Thyroid gland (tissue), 4 donors: Measurements from ENCODE around the gene ATAD3B. TPM values are rescaled to one million over a fixed set of nuclear protein-coding genes. Genes with fewer than 3 reads are reported as not detected.

Experiments
- DNase-seq, 2 donors: peaks; one replicate each; pipeline ENCODE4 v3.0.0-alpha.2; 2019
- H3K27ac ChIP-seq, 3 donors: fragments of 200-600 bp; sonication (generic); 1 replicate in 2 of 3; 2 replicates in 1 of 3; pipeline ENCODE4 v1.5.1; 2016 to 2019; ENCODE audit warnings: mild to moderate bottlenecking in 1 of 3, moderate library complexity in 1 of 3
- H3K27me3 ChIP-seq: fragments of 200-600 bp; sonication (generic); one replicate; pipeline ENCODE4 v1.5.1; 2019
- H3K36me3 ChIP-seq, 2 donors: fragments of 200-600 bp; sonication (generic); one replicate each; pipeline ENCODE4 v1.5.1; 2016 to 2019
- H3K4me1 ChIP-seq, 2 donors: fragments of 200-600 bp; sonication (generic); one replicate each; pipeline ENCODE4 v1.5.1; 2017 to 2019
- H3K4me3 ChIP-seq, 3 donors: fragments of 200-600 bp; sonication (generic); replicated peaks in 1 of 3; 1 replicate in 2 of 3; 2 replicates in 1 of 3; pipeline ENCODE4 v1.5.1; 2016; ENCODE audit warnings: mild to moderate bottlenecking in 1 of 3
- H3K9me3 ChIP-seq: fragments of 200-600 bp; sonication (generic); one replicate; pipeline ENCODE4 v1.5.1; 2017
- POLR2A ChIP-seq, 2 donors: fragments of 450-650 bp; IDR thresholded peaks; one replicate each; pipeline ENCODE4 v1.6.1; 2017; ENCODE audit warnings: antibody characterized with exemption in 2 of 2, mild to moderate bottlenecking in 2 of 2, moderate library complexity in 1 of 2
- WGBS, 2 donors: methylation state at CpG; one replicate each; pipeline ENCODE4 v1.1.5; 2017; 5-methylcytosine and 5-hydroxymethylcytosine counted together
- intact Hi-C: fragments of 100-400 bp; cut with DNase I; formaldehyde crosslinking; loops from one replicate; pipeline ENCODE4 v1.15.1; 2023
- total RNA-seq, 4 donors: library from RNA; depleted of rRNA; stranded (reverse); fragments of >200 nt; gene quantifications; one replicate each; pipeline ENCODE4 v1.2.3, GENCODE V29; 2016
- TF ChIP-seq, protein P1 (sequence below), 6 experiments: fragments of 200-600 bp in 3 of 6; fragments of 450-650 bp in 3 of 6; sonication (generic) in 3 of 6; IDR thresholded peaks; one replicate each; pipeline ENCODE4 v1.5.1; 2016 to 2019; ENCODE audit warnings: antibody characterized with exemption in 6 of 6, mild to moderate bottlenecking in 2 of 6, inconsistent platforms in 1 of 6, moderate library complexity in 1 of 6

The ATAD3B gene
- total RNA-seq, 4 donors from 2014 or later: 13.8 to 29.1 (median 15.0) TPM

DNA sequence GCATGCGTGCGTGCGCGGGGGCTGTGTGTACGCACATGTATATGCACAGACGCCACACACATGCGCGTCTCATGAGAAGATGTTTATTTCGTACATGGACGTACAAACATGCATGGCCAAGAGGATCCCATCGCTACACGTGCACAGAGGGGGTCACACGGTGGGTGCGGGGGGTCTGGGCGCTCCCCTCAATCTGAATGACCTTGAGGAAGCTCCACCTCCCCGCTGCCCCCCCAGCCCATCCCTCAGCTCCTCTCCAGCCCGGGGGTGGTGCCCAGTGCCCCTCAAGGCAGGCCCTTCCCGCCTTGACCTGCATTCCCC lies 67.4 kb downstream of the ATAD3B start:
- intact Hi-C loops: no loop called here

GRCh38 chr1:1539310-1540089 lies 67.9 kb downstream of the ATAD3B start:
- intact Hi-C loops: no loop called here
- TF ChIP-seq POLR2A (IDR thresholded peaks at IDR 0.05): no peak
- TF ChIP-seq, protein P1, sequence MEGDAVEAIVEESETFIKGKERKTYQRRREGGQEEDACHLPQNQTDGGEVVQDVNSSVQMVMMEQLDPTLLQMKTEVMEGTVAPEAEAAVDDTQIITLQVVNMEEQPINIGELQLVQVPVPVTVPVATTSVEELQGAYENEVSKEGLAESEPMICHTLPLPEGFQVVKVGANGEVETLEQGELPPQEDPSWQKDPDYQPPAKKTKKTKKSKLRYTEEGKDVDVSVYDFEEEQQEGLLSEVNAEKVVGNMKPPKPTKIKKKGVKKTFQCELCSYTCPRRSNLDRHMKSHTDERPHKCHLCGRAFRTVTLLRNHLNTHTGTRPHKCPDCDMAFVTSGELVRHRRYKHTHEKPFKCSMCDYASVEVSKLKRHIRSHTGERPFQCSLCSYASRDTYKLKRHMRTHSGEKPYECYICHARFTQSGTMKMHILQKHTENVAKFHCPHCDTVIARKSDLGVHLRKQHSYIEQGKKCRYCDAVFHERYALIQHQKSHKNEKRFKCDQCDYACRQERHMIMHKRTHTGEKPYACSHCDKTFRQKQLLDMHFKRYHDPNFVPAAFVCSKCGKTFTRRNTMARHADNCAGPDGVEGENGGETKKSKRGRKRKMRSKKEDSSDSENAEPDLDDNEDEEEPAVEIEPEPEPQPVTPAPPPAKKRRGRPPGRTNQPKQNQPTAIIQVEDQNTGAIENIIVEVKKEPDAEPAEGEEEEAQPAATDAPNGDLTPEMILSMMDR (IDR thresholded peaks at IDR 0.05): no peak
- Histone ChIP-seq H3K36me3 (peaks cover 4 to 5% of the 10 kb centered on the region in 2 donors), H3K4me1 (peaks cover 12 to 20% of the 10 kb centered on the region in 2 donors), H3K27ac (peak overlapping the region; percentile 32 to 53 (median 46)), H3K4me3 (peak overlapping the region in 1 of 3 donors; percentile 59), H3K27me3 (no peaks in the 10 kb centered on the region), H3K9me3 (no peaks in the 10 kb centered on the region)
- DNase-seq: peak; percentile 73 to 77
- WGBS, 2 donors: 17 to 71% methylated on average over 4 to 13 of the region's 66 CpGs

More for the DNA sequence above, 67.4 kb downstream of the ATAD3B start:
- TF ChIP-seq POLR2A (IDR thresholded peaks at IDR 0.05): no peak
- TF ChIP-seq, protein P1 (IDR thresholded peaks at IDR 0.05): no peak
- Histone ChIP-seq H3K27ac (peak overlapping the region in 1 of 3 donors; percentile 46), H3K4me1 (peaks cover 12 to 16% of the 10 kb centered on the region in 2 donors), H3K36me3 (peaks cover 4 to 5% of the 10 kb centered on the region in 2 donors), H3K27me3 (no peaks in the 10 kb centered on the region), H3K9me3 (no peaks in the 10 kb centered on the region), H3K4me3 (no peak overlapping the region)
- WGBS, 2 donors: 87 to 88% methylated on average over 18 of the region's 18 CpGs
- DNase-seq: no peak

DNA sequence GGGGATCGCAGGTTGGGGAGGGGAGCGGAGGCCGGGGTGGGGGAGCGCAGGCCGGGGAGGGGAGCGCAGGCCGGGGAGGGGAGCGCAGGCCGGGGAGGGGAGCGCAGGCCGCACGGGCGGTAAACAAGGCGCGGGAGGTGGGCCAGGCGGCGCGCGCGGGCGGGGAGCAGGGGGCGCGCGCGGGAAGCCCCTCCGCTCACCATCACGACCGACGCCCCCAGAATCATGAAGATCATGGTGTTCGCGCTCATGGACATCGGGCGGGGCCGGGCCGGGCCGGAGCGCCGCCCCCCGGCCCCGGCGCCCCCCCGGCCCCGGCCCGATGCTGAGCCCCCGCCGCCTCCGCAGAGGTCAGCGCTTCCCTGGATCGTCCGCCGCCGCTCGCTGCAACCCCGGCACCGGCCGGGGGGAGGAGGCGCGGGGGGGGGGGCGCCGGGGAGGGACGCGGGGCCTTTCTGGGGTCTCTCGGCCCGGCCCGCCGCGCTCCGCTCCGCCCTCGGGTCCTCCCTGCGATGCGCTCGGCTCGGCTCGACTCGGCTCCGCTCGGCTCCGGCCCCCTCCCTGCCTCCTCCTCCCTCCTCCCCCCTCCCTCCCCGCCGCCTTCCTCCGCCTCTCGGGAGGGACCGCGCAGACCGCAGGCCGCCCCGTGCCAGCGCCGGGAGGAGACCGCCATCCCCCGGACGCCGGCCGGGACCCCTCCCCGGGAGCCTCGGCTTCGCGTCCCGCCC lies 68.7 kb downstream of the ATAD3B start, which contains the start of gene TMEM240:
TSS of gene TMEM240 (minus strand) at position 535 of the 728 bp plus-strand sequence. CDS start at position 257, 278 bp downstream.
- 0% methylated on average over 24 of the region's 100 CpGs; no CpG with 5 or more reads in 1 of the 2 donors for WGBS, 2 donors
- peak; percentile 78 to 80 for DNase-seq
- no peak for TF ChIP-seq POLR2A (IDR thresholded peaks at IDR 0.05)
- TF ChIP-seq, protein P1 (IDR thresholded peaks at IDR 0.05): no peak
- Histone ChIP-seq H3K4me3 (peak within 1 kb of the TSS in 1 of 3 donors; percentile 59), H3K9me3 (no peaks in the 10 kb centered on the region), H3K27me3 (no peaks in the 10 kb centered on the region), H3K27ac (peak within 1 kb of the TSS; percentile 46 to 66 (median 64)), H3K36me3 (peaks cover 4 to 5% of the 10 kb centered on the region in 2 donors), H3K4me1 (peaks cover 16 to 28% of the 10 kb centered on the region in 2 donors)
- intact Hi-C loops: no loop called here

- Histone ChIP-seq H3K4me3 (peak overlapping the region in 1 of 3 donors; percentile 59), H3K27me3 (no peaks in the 10 kb centered on the region), H3K9me3 (no peaks in the 10 kb centered on the region), H3K27ac (peak overlapping the region; percentile 38 to 66 (median 64)), H3K36me3 (peaks cover 4 to 5% of the 10 kb centered on the region in 2 donors), H3K4me1 (peaks cover 23 to 35% of the 10 kb centered on the region in 2 donors)
- TF ChIP-seq, protein P1 (IDR thresholded peaks at IDR 0.05): no peak
- TF ChIP-seq POLR2A (IDR thresholded peaks at IDR 0.05): no peak
- intact Hi-C loops: no loop called here
- WGBS, 2 donors: 50 to 69% methylated on average over 9 to 23 of the region's 53 CpGs
- DNase-seq: no peak
Observed at GRCh38 chr1:1540818-1541628, 69.5 kb downstream of the ATAD3B start.
